Measurements from ENCODE around the gene USP46.

- TF ChIP-seq, protein P1, sequence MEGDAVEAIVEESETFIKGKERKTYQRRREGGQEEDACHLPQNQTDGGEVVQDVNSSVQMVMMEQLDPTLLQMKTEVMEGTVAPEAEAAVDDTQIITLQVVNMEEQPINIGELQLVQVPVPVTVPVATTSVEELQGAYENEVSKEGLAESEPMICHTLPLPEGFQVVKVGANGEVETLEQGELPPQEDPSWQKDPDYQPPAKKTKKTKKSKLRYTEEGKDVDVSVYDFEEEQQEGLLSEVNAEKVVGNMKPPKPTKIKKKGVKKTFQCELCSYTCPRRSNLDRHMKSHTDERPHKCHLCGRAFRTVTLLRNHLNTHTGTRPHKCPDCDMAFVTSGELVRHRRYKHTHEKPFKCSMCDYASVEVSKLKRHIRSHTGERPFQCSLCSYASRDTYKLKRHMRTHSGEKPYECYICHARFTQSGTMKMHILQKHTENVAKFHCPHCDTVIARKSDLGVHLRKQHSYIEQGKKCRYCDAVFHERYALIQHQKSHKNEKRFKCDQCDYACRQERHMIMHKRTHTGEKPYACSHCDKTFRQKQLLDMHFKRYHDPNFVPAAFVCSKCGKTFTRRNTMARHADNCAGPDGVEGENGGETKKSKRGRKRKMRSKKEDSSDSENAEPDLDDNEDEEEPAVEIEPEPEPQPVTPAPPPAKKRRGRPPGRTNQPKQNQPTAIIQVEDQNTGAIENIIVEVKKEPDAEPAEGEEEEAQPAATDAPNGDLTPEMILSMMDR (IDR thresholded peaks at IDR 0.05 in 8 of 11, conservative IDR thresholded peaks at IDR 0.05 in 3 of 11): no peak
- no peak for TF ChIP-seq POLR2A (IDR thresholded peaks at IDR 0.05)
- no peak for TF ChIP-seq POLR2AphosphoS5 (IDR thresholded peaks at IDR 0.05)
These were observed 25.8 kb upstream of the USP46 start for GRCh38 chr4:52684896-52685295.

Data from spleen (tissue), 7 donors.